ACHN (cell line): Measurements from ENCODE around the gene CTSA.
A peak's percentile ranks its signal among the peaks of the same experiment; 100 is the strongest.

Experiments used
- DNase-seq: peaks from one replicate; pipeline ENCODE4 v3.0.0-alpha.2; 2015
- in situ Hi-C: cut with HindIII; loops from 2 replicates; pipeline ENCODE4 v1.10.0; 2017; ENCODE audit warnings: low sequenced_read_pairs, low pct_ligation_motif_present, low pct_unique_long_range_greater_than_20kb

CTSA gene

GRCh38 chr20:45890985-45891983 lies at the start of gene CTSA, which contains the start of gene NEURL2:
Gene CTSA, plus strand, starts transcription at chr20:45891335. Its CDS starts 234 bp downstream, at chr20:45891569.
Gene NEURL2, minus strand, starts transcription at chr20:45891208. Its CDS starts 217 bp downstream, at chr20:45890991.
- in situ Hi-C loops = no loop called here
- DNase-seq = peak; percentile 86

GRCh38 chr20:45841407-45842129 lies 49.6 kb upstream of the CTSA start:
- in situ Hi-C loops = no loop called here
- no peak for DNase-seq

GRCh38 chr20:45842169-45842812 lies 48.8 kb upstream of the CTSA start:
- DNase-seq = no peak
- in situ Hi-C loops = no loop called here

GRCh38 chr20:45843506-45843905 lies 47.6 kb upstream of the CTSA start:
- in situ Hi-C loops = no loop called here
- DNase-seq = no peak

GRCh38 chr20:45845452-45845851 lies 45.7 kb upstream of the CTSA start:
- no peak for DNase-seq
- in situ Hi-C loops = no loop called here

- DNase-seq = no peak
- in situ Hi-C loops = no loop called here
Measured at GRCh38 chr20:45848421-45848820, 42.7 kb upstream of the CTSA start.

GRCh38 chr20:45848969-45849582 lies 42.1 kb upstream of the CTSA start:
- in situ Hi-C loops = no loop called here
- no peak for DNase-seq

- no peak for DNase-seq
- in situ Hi-C loops = no loop called here
Measured at GRCh38 chr20:45850238-45850637, 40.9 kb upstream of the CTSA start.

GRCh38 chr20:45850926-45851325 lies 40.2 kb upstream of the CTSA start:
- in situ Hi-C loops = no loop called here
- DNase-seq = no peak

GRCh38 chr20:45851501-45851900 lies 39.6 kb upstream of the CTSA start:
- in situ Hi-C loops = no loop called here
- no peak for DNase-seq

- DNase-seq = no peak
- in situ Hi-C loops = no loop called here
Measured at GRCh38 chr20:45852326-45852725, 38.8 kb upstream of the CTSA start.

GRCh38 chr20:45853484-45853883 lies 37.7 kb upstream of the CTSA start:
- no peak for DNase-seq
- in situ Hi-C loops = no loop called here

- in situ Hi-C loops = no loop called here
- peak; percentile 100 for DNase-seq
Measured at GRCh38 chr20:45857114-45857881, 33.8 kb upstream of the CTSA start, which contains the start of the genes ACOT8 and ZSWIM3. Gene ACOT8, minus strand, starts transcription at chr20:45857392. Its CDS starts 77 bp downstream, at chr20:45857315. Gene ZSWIM3, plus strand, starts transcription at chr20:45857614. Its CDS starts 212 bp downstream, at chr20:45857826.

GRCh38 chr20:45857882-45858216 lies 33.3 kb upstream of the CTSA start:
- in situ Hi-C loops = no loop called here
- no peak for DNase-seq

GRCh38 chr20:45859916-45860315 lies 31.2 kb upstream of the CTSA start:
- in situ Hi-C loops = no loop called here
- no peak for DNase-seq

- DNase-seq = no peak
- in situ Hi-C loops = no loop called here
Measured at GRCh38 chr20:45860560-45861220, 30.4 kb upstream of the CTSA start.
